Measurements from ENCODE around the gene SETD7.

SETD7 gene

DNA sequence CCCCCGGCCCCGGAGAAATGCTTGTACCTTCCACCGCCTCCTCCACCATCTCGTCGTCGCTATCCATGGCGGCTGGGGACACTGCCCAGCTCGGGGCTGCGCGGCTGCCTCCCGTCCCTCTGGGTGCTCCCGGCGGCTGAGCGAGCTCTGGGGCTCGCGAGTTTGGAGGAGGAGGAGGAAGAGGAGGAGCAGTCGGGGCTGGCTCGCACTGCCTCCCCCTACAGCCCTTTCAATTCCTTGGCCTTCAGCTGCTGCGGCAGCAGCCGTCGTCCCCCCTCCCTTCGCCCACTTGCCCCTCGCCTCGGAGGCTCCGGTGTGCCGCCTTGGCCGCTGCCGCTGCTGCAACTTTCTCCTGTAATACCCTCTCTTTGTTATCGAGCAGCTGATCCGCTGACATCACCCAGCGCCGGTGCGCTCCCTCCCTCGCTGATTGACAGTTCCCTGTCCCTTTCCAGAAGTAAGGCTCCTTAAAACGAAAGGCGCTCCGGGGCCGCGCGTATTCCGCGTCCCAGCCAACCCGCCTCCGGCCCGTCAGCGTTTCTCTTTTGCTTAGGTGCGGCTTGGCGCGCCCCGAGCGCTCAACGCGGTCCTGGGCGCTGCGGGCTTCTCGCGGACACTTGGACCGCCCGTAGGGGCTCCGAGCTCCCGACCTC, at the start of gene SETD7:
Gene SETD7 (minus strand): TSS at position 149 of the 653 bp plus-strand sequence. CDS start 82 bp downstream, at position 67.
- DNase-seq: peak; percentile 23

DNA sequence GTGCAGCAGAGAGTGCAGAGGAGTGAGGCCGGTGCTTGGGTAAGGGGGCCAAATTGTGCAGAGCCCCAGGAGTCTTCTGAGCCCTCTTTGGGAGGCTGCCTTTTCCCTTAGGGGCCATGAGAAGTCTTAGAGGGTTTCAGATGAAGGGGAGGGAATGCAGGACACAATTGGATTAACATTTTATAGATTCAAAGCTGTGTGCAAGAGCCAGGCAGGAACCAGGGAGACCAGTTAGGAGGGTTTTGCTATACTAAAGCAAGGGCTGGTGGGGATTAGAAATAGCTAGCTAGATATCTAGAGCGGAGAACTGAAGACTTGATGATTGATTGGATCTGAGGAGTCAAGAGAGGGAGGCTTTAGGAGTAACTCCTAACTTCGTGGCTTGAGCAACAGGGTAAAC, 49.5 kb upstream of the SETD7 start:
- no peak for DNase-seq

DNA sequence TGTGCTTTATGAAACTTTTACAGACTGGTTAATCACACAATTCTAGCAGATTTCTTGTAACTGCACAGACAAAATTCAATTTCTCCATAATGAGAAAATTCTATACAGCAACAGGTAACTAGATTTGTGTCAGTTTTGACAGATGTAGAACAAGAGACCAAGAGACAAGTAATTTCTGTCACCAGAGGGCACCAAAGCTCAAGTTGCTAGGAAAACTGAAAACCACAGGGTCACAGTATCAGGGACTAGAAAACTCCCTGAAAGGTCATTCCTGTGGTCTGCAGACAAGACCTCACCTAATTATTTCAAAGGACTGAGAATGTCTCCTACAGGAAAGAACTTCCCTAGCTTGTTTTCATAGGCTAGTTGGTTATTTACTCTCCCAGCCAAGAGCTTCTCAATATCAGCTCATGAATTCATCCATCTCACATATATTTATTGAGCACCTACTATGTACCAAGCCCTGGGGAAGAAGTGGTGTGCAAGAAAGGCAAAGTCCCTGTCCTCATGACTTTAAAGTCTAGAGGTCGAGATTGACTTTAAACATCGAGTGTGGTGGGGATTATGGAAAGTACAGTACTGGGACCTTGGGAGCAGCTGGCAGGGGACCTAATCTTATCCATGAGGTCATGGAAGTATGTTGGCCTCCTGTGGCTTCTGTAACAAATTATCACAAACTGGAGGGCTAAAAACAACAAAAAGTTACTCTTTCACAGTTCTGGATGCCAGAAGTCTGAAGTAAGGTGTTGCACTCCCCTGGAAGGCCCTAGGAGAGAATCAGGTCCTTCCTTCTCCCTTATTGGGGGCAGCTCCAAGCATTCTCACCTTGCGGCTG, 47.8 kb upstream of the SETD7 start:
- peak; percentile 59 for DNase-seq

DNA sequence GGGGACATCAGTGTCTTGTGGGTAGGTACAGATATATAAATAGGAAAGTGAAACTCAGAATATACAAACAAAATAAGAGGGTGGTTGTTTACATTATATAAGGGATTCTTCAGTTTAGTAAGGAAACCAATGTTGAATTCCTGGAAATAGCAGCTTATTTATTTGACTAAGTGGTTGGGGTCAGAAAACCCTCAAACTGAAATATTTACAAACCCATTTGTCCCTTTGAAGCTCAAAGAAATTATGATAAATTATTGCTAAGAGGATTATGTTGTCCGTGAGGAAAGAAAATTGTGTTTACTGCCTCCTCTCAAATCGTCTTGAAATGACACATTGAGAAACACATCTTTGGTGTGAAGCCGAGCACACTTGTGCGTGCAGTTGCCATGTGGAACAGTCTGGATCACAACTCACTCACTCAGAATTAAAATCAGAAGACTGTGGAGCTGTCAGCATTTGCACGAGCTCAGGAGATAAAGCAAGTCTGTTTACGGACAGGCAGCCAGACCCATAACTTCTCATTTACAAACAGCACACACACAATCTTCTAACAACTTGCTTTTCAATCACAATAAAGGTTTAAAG, 46.8 kb upstream of the SETD7 start:
- no peak for DNase-seq

DNA sequence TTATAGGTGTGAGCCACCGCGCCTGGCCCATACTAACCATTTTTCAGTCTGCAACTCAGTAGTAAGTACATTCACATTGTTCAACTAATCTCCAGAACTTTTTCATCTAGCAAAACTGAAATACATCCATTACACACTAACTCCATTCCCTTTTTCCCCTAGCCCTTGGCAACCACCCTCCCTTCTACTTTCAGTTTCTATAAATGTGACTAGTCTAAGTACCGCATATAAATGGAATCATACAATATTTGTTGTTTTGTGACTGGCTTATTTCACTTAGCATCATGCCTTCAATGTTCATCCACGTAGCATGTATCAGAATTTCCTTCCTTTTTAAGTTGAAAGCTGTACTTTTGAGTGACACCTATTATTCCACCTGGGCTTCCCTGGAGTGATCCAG, 44.6 kb upstream of the SETD7 start:
- DNase-seq: no peak

DNA sequence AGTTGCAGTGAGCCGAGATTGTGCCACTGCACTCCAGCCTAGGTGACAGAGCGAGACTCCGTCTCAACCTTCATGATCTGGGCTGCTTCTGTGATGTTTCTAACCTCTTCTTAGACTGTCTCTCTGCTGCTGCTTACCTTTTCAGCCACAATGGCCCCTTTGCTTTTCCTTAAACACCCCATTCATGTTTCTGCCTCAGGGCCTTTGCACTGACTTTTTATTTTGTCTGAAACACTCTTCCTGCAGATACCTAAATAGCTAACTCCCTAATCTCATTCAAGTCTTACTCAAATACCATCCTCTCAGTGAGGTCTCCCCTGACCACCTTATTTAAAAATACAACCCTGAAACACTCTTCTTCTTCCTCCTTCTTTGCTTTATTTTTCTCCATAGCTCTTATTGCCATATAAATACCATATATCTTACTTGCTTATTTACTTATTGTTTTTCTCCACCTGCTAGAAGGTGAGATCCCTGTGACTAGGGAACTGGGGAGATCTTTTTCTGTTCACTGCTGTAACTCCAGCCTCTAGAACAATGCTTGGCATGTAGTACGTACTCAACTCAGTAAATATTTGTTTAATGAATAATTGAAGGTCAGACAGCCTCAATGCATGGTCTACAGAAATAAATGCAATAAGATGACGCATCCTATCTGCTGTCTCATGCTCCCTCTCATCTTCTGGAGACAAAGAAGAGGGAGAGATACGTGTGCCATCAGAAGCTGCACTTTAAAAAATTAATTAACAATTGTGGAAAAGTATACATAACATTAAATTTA, 43.8 kb upstream of the SETD7 start:
- DNase-seq: peak; percentile 72

DNA sequence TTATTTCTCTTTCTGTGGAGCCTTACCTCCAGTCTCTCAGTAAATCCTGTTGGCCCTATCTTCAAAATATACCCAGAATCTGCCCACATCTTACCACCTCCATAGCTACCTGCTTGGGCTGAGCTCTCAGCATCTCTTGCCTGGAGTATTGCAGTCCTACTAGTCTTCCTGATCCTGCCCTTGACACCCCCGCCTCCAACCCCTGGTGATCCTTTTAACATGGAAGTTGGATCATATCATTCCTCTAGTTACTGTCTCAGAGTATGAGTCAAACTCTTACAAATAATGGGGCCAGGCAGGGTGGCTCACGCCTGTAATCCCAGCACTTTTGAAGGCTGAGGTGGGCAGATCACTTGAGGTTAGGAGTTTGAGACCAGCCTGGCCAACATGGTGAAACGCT, 43.1 kb upstream of the SETD7 start:
- DNase-seq: no peak

DNA sequence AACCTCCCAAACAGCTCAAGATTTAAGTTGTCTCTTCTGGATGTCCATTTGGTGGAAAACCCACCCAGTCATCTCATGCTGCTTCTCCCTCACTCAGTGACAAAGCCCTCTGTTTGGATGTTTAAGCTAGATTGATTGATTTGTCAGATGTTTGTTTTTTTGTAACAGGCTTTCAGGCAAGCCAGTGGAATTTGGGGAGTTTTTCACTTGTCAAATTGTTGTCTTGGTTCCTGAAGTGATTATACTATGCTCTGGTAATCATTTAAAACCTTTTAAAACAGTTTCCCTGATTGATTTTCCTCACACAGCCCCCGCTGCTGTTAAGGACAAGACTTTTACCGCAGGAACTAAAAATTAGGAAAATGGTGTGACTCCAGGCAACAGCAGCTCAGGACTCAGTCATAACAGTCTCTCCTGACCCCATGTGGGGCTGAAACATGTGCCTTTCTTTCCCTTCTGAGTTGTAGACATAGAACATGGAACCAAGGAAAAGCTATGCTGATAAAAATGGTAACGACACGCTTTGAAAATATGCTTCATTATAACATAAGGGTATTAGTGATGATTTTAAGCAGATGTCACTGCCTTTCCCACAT, 40.8 kb upstream of the SETD7 start:
- DNase-seq: no peak

DNA sequence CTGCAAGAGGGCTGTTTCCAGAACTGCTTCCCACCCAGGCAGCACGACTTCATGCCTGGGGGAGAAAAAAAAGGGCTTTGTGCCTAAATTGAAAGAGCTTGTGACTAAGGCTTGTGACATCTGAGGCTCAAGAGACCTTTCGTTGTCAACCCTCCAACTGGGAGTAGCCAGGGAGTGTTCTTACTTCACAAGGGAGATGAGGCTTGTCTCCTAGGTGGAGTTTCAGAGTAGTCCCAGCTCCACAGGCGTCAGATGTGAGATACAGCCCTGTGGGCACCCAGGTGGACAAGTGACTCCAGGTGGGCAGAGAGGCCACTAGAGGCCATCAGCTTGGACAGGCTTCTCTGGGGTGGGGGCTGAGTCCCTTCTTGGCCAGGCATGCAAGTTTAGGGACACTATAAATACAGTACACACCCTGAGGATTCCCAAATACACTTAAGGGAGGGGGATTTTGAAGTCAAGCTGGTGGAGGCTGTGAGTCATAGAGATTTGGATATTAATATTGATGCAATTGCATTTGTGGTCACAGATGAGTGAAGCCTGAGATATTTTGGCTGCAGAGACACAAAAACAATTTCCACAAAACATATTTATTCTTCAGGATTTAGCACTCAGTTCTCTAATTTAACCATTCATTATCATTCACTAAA, 40.1 kb upstream of the SETD7 start:
- no peak for DNase-seq

DNA sequence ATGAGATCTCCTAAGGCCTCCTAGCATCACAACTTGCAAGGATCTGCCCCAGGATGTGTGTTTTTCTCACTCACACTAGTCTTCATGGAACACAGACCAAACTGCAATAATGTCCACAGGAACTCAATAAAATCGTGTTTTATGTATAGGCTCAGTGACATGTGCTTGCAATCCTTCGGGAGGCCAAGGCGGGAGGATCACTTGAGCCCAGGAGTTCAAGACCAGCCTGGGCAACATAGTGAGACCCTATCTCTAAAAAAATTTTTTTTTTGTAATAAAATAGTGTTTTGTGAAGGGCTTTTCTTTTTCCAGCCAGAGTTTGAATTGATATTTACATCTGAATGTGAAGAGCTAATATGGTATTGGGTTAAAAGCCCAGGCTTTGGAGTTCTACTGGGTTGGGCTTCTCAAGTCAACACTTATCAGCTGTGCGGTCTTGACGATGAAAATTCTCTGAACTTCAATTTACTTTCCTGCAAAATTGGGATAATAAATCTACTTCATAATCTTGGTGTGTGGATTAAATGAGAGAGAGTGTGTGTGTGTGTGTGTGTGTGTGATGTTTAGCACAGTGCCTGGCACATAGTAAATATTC, 38.7 kb upstream of the SETD7 start:
- no peak for DNase-seq

DNA sequence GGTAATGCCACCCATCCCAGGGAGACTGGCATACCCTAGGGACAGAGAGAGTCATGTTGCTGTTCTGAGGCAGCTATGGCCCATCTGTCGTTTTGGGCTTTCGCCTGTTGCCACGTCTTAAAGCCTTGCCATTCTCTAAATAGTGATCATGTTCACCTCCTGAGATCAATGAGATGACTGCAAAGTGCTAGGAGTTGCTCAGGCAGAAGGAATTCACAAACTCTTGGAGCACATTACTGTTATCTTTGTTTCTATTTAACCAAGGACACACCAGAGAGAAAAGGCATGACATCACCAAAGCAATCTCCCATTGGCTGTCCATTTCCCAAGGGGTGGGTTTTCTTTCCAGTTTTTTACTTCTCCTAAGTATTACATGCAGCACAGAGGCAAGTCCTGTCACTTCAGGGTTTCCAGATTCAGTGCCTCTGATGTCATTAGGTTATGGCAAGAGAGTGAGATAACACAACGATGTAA, 37.1 kb upstream of the SETD7 start:
- no peak for DNase-seq

DNA sequence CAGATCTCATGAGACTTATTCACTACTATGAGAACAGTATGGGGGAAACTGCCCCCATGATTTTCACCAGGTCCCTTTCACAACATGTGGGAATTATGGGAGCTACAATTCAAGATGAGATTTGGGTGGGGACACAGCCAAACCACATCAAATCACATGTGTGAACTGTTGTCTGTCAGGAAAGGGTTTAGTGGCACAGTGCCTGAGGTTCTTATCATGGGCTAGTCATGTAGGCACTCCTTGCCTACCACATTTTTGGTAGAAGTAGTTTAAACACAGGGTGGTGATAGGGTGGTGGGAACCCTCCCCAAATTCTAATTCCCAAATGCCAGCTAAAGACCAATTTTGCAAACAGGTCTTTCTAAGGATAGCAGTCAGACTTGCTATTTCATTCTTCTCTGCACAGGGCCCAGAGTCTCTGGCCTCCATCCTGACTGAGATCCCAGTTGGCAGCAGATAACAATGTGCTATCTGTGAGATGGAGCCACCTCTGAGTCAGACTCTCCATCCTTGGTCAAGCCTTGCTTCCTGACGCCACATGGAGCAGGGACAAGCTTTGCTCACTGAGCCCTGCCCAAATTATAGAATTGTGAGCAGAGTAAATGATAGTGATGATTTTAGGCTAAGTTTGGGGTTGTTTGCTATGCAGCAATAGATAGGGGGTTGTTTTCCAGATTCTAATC, 33.5 kb upstream of the SETD7 start:
- no peak for DNase-seq

- no peak for DNase-seq
These were observed 31.4 kb upstream of the SETD7 start for GRCh38 chr4:139587446-139587845.

- no peak for DNase-seq
These were observed 29.5 kb upstream of the SETD7 start for GRCh38 chr4:139585473-139585872.

- no peak for DNase-seq
These were observed 28.8 kb upstream of the SETD7 start for GRCh38 chr4:139584784-139585183.

DNA sequence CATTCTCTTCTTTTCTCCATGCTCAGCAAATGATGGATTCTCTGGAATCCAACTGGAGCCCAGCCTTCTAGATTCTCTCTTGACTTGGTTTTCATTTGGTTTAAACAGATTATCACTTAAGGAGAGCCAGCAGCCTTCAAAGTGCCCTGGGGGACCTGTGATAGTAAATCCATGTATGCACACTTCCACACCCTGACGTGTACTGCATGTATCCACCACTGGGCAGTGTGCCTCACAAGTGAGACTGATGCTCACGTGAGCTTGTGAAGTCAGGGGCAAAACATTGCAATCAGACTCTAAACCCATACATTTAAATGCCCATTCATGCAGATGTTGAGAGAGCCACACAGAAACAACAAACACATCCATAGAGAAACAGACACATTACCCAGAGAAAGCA, 28.0 kb upstream of the SETD7 start:
- no peak for DNase-seq

DNA sequence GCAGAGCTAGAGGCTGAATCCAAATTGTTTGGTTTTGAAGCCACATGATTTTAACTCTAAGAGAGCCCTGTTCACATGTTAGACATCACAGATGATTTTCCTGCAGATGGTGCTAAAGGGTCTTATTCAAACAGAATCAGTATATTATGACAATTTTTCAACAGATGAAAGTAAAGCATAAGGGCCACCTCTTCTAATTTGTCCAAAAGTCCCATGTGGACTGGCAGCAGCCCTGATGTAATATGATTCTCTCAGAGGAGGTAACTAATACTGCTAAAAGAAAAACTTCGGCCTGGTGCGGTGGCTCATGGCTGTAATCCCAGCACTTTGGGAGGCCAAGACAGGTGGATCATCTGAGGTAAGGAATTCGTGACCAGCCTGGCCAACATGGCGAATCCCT, 26.0 kb upstream of the SETD7 start:
- DNase-seq: no peak

DNA sequence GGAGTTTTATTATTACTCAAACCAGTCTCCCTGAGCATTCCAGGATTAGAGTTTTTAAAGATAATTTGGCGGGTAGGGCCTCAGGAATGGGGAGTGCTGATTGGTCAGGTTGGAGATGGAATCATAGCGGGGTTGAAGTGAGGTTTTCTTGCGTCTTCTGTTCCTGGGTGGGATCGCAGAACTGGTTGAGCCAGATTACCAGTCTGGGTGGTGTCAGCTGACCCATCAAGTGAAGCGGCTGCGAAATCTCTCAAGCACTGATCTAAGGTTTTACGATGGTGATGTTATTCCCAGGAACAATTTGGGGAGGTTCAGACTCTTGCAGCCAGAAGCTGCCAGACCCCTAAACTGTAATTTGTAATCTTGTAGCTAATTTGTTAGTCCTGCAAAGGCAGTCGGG, 25.1 kb upstream of the SETD7 start:
- DNase-seq: no peak

- DNase-seq: no peak
These were observed 20.2 kb upstream of the SETD7 start for GRCh38 chr4:139576219-139576618.

GRCh38 chr4:139575072-139575471, 19.1 kb upstream of the SETD7 start:
- no peak for DNase-seq

- no peak for DNase-seq
These were observed 18.6 kb upstream of the SETD7 start for GRCh38 chr4:139574641-139575040.
